HG03045 (cell line): Measurements from ENCODE around the gene TNC.

Experiments used
- ATAC-seq: cut with Tn5 transposase; IDR thresholded peaks from one replicate; pipeline ENCODE4 v1.9.1; 2021; ENCODE audit warnings: mild to moderate bottlenecking, moderate library complexity; ENCODE audit not compliant: unreplicated experiment

TNC gene

GRCh38 chr9:115117999-115118878 is at the start of gene TNC:
TNC (minus strand) TSS chr9:115118157; CDS start chr9:115091018, 27,139 bp downstream.
- ATAC-seq: no peak

- no peak for ATAC-seq
Observed at GRCh38 chr9:115167175-115167574, 49.2 kb upstream of the TNC start.

GRCh38 chr9:115165233-115165632 is 47.3 kb upstream of the TNC start:
- no peak for ATAC-seq

- ATAC-seq: no peak
Observed at GRCh38 chr9:115164511-115164974, 46.6 kb upstream of the TNC start.

GRCh38 chr9:115162946-115163345 is 45.0 kb upstream of the TNC start:
- ATAC-seq: no peak

GRCh38 chr9:115161446-115161845 is 43.5 kb upstream of the TNC start:
- no peak for ATAC-seq

- ATAC-seq: no peak
Observed at GRCh38 chr9:115158661-115159481, 40.9 kb upstream of the TNC start.

- ATAC-seq: no peak
Observed at GRCh38 chr9:115157245-115157674, 39.3 kb upstream of the TNC start.

GRCh38 chr9:115155037-115155436 is 37.1 kb upstream of the TNC start:
- no peak for ATAC-seq

- no peak for ATAC-seq
Observed at GRCh38 chr9:115154617-115155016, 36.7 kb upstream of the TNC start.

- no peak for ATAC-seq
Observed at GRCh38 chr9:115152281-115152820, 34.4 kb upstream of the TNC start.

GRCh38 chr9:115148721-115149120 is 30.8 kb upstream of the TNC start:
- no peak for ATAC-seq

GRCh38 chr9:115146581-115147021 is 28.6 kb upstream of the TNC start:
- ATAC-seq: no peak

GRCh38 chr9:115144706-115145105 is 26.7 kb upstream of the TNC start:
- no peak for ATAC-seq

GRCh38 chr9:115143689-115144088 is 25.7 kb upstream of the TNC start:
- no peak for ATAC-seq

GRCh38 chr9:115142517-115143270 is 24.7 kb upstream of the TNC start:
- no peak for ATAC-seq

- no peak for ATAC-seq
Observed at GRCh38 chr9:115142090-115142489, 24.1 kb upstream of the TNC start.

GRCh38 chr9:115141612-115142011 is 23.7 kb upstream of the TNC start:
- no peak for ATAC-seq

- ATAC-seq: no peak
Observed at GRCh38 chr9:115138151-115138550, 20.2 kb upstream of the TNC start.

- ATAC-seq: no peak
Observed at GRCh38 chr9:115137526-115137925, 19.6 kb upstream of the TNC start.
